Measurements from ENCODE around the gene DPP10.
"Not testable (repeated sequence)": the region's sequence is repeated elsewhere in the genome, so short reads cannot be mapped to it uniquely, and the experiment has no call there.

DPP10 gene

GRCh38 chr2:114729026-114729425 lies 286.6 kb downstream of the DPP10 start:
- DNase-seq = no peak

- DNase-seq = no peak
Measured at GRCh38 chr2:114735126-114735525, 292.7 kb downstream of the DPP10 start.

GRCh38 chr2:114742245-114742644 lies 299.8 kb downstream of the DPP10 start:
- no peak for DNase-seq

DNA sequence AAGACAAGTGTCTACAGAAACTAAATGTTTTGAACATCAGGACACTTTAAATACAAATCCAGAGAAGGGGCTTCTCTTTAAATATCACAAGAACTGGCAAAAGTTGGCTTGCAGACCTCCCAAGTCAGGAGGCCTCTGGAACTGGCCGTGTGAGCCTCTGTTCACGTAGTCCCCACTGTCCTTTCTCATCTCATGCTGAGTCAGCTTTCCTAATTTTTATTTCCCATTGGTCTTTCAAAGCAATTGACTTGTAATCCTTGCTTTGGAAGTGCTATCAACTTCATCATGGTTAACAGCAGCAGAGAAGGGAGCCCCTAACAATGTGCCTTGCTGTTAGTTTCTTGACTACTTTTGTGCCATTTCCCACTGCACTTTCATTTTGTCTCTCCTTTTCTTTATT lies 303.3 kb downstream of the DPP10 start:
- DNase-seq = no peak

DNA sequence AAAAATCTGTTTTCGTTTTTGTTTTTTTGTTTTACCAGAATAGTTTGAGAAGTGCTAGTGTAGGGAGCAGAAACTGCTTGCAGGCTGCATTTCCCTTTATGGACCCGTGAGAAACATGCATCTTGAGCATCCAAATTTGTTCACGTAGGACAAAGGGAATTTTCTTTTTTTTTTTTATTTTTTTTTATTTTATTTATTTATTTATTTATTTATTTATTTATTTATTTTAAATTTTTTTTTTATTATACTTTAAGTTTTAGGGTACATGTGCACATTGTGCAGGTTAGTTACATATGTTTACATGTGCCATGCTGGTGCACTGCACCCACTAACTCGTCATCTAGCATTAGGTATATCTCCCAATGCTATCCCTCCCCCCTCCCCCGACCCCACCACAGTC lies 305.7 kb downstream of the DPP10 start:
- DNase-seq = not testable (repeated sequence)

DNA sequence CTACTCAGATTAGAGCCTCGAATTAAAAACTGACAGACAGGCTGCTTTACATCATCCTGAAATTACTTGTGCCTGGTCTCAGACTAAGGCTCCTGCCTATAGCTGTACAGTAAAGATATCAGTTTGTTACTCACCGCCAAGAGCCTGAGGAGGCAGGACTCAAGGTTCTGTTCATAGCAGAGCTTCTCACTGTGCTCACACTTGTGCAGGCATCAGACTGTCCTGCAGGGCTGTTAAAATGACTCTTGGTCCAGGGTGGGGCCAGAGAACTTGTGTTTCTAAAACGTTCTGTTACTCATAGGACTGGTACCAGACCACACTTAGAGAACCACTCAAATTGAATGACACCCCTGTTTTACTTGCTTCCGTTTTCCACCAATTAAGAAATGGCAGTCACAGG lies 310.0 kb downstream of the DPP10 start:
- no peak for DNase-seq

DNA sequence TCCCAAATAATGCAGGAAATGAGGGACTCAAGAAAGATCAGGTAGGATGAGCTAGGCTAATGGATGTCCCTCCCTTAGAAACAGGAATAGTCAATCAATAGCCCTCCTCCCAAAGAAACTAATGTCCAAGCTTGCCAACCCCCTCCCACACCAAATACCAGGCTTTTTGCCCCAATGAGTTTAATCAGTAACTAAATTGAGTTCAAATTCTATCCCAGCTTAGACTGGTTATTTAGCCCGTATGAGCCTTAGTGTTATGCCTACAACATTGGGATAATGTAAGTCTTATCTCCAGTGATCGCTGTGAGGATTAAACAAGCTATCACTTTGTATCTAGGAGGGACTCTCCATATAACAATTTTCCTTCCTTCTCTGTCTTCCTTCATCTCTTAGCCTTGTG lies 310.7 kb downstream of the DPP10 start:
- DNase-seq = no peak

- DNase-seq = no peak
Measured at GRCh38 chr2:114754907-114755563, 312.6 kb downstream of the DPP10 start.

DNA sequence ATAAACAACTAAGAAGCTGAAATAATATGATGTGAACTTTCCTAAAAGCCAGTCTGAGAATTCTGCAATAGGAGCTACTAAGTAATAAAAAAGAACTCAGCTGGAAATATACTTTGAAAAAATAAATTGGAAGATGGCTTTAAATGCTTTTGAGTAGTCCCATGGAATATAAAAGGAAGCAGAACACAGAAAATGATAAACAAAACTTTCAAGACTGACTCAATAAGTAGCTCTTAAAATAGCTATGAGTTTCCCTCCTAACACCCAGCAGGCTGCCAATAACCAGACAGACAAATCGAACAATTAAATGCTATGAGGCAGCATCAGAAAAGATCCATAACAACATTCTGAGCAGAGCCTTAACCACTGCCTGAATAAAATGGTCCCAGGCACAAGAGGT lies 319.9 kb downstream of the DPP10 start:
- DNase-seq = no peak

- no peak for DNase-seq
Measured at GRCh38 chr2:114762986-114763385, 320.5 kb downstream of the DPP10 start.

DNA sequence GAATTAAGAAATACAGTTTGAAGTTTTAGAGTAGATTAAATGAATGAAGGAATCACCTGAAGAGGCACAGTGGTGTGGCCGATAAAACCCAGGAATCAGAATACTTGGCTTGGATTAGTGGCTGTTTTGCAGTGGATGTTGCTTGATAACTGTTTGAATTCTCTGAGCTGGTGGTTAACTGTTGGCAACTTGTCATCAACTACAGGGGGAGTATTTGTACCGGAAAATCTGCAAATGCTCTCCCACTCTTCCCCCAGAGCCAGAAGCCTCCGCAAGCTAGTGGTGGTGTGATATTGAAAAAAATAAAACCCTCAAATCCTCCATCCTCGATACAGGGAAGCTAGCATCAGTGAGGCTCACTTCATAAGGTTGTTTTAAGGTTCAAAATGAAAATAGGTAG lies 326.7 kb downstream of the DPP10 start:
- no peak for DNase-seq

DNA sequence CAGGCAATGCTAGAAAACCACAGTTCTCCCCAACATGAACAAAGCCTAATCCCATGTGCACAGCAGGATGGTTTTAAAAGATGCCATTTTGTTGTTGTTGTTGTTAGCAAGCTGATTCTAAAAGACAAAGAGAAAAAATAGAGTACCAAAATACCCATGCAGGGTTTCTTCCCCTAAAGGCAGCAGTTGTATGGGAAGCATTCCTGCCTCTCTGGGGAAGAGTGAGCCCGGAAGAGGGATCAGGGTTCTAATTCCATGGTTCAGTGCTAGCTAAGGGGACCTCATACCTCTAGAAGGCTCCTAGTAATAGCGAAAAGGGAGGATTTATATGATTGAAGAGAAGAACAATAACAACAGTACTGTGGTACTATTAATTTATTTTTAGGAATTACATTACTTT lies 327.6 kb downstream of the DPP10 start:
- no peak for DNase-seq

DNA sequence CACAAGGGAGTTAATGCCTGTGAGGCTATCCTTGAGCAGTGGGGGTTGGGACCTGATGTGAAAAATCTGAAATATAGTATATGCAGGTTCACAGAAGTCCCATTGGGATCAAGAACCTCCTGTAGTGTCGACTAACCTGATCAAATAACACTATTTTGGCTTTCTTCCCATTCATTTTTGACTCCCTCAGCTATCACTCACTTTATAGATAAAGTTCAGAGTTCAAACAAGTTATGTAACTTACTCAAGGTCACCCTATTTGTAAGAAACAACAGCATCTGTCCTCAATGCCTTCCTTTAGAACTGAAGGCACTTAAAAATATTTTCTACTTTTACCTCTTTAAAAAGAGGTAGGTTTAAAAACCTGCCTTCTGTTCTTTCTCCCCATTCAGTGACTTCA lies 341.6 kb downstream of the DPP10 start:
- DNase-seq = no peak

DNA sequence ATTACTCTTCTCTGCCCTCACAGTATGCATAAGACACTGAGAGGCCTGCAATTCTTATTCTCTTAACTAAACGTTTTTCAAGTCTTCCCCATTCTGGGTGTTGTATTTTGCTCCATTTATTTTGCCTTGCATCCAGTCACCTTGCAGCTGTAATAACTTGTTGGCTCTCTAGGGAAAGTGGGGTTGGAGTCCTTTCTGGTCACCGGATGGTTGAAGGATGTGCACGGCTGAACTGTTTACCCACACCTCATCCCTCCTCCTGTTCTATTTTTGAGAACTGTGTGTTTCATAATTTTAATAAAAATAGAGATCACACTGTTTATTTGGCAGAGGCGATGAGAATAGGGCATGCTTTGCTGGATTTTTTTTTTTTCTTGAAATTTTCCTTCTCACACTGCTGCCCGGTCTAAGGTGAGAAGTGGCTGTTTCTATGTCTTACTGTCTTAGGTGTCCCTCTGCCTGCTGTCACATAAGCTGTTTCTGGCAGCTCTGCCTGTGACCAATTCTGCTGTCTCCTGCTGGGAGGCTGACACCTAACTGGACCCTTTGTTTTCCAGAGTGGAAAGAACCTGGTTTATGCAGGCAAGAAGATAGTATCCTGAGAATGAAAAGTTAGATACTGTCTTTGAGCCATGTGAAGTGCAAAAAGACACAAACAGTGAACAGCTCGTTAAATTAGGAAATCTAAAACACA lies 342.6 kb downstream of the DPP10 start:
- no peak for DNase-seq

DNA sequence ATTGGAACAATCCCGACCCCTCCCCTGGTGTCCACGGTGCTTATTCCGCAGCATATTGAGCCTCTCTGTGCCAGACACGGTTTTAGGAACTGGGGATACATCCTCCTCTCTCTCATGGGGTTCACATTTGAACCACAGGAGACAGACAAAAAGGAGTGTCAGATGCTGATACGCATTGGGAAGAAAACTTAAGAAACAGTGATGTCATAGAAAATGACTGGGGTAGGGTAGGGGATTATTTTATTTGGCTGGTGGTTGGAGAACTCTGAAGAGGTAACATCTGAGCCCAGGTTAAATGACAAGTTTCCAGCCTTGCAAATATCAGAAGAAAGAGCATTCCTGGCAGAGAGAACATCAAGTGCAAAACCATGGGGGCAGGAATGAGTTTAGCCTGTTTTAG lies 344.5 kb downstream of the DPP10 start:
- no peak for DNase-seq

GRCh38 chr2:114787486-114787885 lies 345.0 kb downstream of the DPP10 start:
- DNase-seq = no peak

- no peak for DNase-seq
Measured at GRCh38 chr2:114789989-114790388, 347.5 kb downstream of the DPP10 start.

GRCh38 chr2:114797540-114797939 lies 355.1 kb downstream of the DPP10 start:
- DNase-seq = no peak

DNA sequence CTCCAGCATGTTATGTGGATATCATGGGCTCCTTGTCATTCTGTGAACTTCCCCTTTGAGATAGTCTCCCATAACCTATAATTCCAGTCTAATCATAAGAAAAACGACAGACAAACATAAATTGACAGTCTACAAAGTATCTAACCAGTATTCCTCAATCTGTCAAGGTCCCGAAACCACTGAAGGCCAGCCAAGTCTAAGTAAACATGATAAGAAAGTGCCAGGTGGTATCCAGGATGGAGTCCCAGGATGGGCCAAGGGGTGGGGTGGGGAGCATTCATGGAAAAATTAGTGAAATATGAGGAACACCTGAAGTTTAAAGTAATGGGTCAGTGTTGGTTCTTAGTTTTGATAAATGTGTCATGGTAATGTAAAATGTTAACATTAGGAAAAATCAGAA lies 355.5 kb downstream of the DPP10 start:
- no peak for DNase-seq

- DNase-seq = no peak
Measured at GRCh38 chr2:114800371-114800770, 357.9 kb downstream of the DPP10 start.

- DNase-seq = no peak
Measured at GRCh38 chr2:114805195-114805594, 362.8 kb downstream of the DPP10 start.

DNA sequence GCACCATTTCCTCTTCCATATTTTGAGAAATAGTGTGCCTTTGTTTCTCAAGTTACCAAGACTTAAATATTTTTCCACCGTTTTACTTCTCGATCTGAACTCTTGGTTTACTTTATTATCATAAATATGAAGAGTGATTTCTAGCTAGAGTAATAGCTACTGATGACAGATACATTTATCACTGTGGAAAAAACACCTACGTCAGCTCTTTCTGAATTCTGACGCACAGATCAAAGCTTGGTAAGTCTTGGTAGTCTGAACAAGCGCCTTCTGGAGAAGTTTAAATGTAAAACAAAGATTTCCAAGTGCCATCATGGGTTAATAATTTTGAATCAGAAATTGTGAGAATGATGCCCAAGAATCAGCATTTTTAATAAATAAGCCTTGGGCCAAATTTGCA lies 367.7 kb downstream of the DPP10 start:
- no peak for DNase-seq

GRCh38 chr2:114812261-114812660 lies 369.8 kb downstream of the DPP10 start:
- no peak for DNase-seq

- DNase-seq = no peak
Measured at GRCh38 chr2:114814355-114814754, 371.9 kb downstream of the DPP10 start.

GRCh38 chr2:114821055-114821454 lies 378.6 kb downstream of the DPP10 start:
- DNase-seq = no peak

All from activated CD8-positive, alpha-beta memory T cell treated with anti-CD3 and anti-CD28 coated beads, Interleukin-2, amount 50 U/mL, for 4 hours (primary cell).